Activated T-cell treated with anti-CD3 and anti-CD28 coated beads for 48 hours (primary cell): Measurements from ENCODE around the gene UBP1.
A peak's percentile ranks its signal among the peaks of the same experiment; 100 is the strongest.
"Not testable (repeated sequence)": the region's sequence is repeated elsewhere in the genome, so short reads cannot be mapped to it uniquely, and the experiment has no call there.

Experiments
- DNase-seq: peaks from one replicate; pipeline ENCODE4 v3.0.0-alpha.2; 2020; ENCODE audit warnings: low read depth

Gene UBP1

DNA sequence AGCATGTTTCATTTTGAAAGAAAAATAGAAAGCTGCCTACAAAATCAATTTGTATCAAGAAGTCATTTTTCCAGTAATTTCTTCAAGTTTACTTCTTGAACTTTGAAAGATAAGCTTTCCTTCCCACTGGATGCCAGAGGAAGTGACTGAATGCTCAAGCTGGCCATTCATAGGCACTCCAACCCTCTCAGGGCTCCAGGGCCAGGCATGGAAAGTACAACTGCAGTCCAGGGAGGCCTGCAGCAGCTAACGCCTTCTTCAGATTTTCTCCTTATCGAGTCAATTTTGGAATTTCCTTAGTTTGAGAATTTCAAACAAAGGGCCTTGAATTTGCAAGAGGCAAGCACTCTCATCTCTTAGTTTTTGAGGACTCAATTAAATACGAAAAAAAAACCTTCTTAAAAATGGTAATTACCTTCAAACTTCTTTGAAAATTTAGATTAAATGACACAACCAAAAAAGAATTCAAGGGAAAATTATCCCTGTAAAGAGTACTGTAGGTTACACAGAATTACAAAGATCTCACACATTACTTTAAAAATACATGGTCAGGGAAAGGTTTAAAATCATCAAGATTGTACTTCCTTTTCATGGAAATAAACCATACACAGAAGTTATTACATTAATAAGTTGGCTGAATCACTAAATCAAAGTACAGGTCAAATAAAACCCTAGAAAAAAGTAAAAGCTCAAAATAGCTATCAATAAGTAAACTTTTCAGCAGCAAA lies 2.5 kb downstream of the UBP1 start:
- DNase-seq: no peak

- no peak for DNase-seq
Measured at GRCh38 chr3:33433843-33434242, 6.4 kb downstream of the UBP1 start.

DNA sequence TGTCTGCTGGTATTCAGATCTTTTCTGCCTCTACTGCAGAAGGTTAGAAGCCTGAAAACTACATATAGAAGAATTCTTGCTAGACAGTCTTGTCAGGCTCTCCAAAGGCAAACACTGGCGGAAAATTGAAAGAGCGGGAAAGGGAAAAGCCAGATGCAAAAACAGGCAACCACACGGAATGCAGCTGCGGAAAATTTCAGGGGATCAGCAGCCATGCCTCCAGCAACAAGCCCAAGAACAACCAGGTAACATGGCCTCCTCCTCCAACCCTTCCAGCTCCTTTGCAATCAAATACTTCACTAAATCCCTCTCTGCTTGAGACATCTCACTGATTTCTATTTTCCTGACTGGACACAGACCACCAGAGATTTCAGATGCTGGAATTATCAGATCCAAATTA lies 9.6 kb downstream of the UBP1 start:
- DNase-seq: no peak

DNA sequence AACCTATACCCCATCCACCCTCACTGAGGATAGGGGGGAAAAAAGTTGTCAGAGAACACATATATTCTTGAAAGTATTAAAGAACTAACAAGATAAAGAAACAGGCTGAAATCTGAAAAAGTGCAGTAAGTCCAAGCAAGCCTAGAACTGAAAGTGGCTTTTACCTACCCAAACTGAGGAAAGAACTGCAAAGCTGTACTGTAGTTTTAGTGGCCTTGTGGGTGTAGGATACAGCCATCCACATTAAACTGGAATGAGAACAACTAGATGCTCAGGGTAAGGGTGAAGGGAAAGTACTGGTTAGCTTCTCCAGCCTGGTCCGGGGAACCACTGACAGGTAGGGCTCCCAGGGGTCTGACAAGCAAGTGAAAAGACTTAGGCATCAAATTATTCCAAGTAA lies 10.1 kb downstream of the UBP1 start:
- DNase-seq: no peak

DNA sequence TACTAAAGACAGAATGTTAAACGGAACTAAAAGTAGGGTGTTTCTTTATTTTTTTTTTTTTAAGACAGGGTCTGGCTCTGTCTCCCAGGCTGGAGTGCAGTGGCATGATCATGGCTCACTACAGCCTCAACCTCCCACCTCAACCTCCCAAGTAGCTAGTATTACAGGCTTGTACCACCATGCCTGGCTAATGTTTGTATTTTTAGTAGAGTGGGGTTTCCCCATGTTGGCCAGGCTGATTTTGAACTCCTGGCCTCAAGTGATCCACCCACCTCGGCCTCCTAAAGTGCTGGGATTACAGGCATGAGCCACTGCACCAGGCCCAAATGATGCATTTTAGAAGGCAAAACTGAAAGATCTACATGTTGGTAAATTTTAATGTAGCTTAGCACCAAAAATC lies 10.9 kb downstream of the UBP1 start:
- DNase-seq: not testable (repeated sequence)

DNA sequence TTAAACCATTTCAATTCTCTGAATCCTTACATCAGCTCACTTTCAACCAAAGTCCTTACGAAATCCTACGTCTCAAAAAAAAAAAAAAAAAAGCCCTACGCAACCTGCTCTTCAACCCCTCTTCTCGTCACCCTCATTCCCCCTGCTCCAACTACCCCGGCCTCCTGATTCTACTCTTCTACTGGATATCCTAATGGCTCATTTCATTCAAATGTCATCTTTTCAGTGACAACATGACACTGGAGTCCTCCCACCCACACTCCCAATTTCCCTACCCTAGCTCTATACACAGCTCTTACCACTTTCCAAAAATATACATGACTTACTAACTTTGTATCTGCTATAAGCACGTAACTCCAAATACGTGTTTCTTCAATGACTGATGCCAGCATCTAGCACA lies 11.5 kb downstream of the UBP1 start:
- DNase-seq: no peak

- no peak for DNase-seq
Measured at GRCh38 chr3:33426630-33427317, 13.4 kb downstream of the UBP1 start.

- no peak for DNase-seq
Measured at GRCh38 chr3:33426068-33426467, 14.1 kb downstream of the UBP1 start.

DNA sequence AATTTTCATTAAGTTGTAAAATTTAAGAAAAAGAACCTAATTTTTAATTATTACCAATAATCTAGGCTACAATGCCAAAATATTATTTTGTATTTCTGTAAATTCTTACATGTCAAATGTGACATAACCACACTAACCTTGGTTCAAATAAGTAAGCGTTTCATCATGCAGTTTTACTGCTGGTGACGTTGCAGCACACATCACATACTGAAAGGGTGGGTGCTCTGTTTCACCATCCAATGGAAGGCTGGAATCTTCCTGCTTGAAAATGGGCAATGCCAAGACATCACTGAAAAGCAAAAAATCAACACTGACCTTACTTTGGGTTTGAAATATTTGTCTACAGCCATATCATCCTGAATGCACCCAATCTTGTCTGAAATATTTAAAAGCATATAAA lies 14.8 kb downstream of the UBP1 start:
- no peak for DNase-seq

DNA sequence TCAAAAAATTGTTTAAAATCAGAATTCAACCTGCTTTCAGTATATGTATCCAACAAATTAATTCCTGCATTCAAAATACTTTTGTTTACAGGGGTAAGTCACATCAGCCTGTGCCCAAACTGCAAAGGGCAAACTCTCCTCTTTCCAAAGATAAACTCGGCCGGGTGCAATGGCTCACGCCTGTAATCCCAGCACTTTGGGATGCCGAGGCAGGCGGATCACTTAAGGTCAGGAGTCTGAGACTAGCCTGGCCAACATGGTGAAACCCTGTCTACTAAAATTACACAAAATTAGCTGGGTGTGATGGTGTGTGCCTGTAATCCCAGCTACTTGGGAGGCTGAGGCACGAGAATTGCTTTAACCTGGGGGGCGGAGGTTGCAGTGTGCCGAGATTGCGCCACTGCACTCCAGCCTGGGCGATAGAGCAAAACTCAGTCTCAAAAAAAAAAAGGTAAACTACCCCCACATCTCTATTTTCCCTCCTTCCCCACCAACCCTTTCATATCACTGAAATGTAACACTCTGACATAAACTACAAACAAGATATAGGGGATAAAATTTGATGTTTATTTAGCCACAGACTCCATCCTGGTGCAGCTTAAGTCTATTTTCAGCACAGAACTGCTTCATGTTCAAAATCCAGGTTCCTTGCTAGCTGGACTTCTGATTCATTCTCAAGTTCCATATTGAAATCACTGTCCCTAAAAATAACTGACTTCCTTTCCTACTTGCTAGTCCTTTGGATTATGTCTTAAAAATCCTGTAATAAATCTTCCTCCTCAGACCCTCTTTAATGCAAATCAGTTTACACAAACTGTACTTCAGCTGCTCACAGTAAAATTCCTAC lies 15.4 kb downstream of the UBP1 start:
- no peak for DNase-seq

- no peak for DNase-seq
Measured at GRCh38 chr3:33420966-33421365, 19.2 kb downstream of the UBP1 start.

DNA sequence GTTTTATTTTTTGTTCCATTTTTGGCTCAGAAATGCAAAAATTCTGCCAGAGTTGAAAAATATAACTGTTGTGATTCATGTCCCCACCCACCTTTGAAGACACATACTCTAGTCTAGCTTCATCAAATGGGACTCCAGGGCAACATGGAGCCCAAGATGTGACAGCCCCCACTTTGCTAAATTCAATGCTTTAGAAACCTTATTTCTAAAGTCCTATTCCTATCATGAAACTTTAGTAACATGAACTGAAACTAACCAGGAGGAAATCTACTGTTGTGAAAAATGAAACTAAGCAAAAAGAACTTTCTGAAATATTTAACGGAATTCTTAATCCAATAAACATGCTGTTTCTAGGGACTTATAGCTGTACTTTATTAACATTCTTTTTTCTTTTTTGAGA lies 20.3 kb downstream of the UBP1 start:
- DNase-seq: no peak

DNA sequence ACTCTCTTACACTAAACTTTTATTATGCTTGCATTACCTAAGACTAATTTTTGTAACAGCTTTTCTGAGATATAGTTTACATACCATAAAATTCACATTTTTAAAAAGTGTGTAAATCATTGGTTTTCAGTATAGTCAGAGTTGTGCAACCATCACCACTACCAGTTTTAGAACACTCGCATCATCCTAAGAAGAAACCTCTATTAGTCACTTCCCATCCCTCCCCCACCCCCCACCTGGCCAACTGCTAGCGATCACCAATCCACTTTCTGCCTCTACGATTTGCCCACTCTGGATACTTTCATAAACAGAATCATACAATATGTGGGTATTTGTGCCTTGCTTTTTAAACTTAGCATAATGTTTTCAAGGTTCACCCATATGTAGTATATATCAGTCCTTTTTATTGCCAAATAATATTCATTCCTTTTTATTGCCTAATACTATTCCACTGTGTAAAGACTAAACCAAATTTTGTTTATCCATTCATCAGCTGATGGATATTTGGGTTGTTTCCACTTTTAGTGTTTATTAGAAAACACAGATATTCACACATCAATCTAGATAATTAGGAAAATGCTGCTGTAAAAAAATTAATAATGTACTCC lies 23.0 kb downstream of the UBP1 start:
- DNase-seq: peak; percentile 15

DNA sequence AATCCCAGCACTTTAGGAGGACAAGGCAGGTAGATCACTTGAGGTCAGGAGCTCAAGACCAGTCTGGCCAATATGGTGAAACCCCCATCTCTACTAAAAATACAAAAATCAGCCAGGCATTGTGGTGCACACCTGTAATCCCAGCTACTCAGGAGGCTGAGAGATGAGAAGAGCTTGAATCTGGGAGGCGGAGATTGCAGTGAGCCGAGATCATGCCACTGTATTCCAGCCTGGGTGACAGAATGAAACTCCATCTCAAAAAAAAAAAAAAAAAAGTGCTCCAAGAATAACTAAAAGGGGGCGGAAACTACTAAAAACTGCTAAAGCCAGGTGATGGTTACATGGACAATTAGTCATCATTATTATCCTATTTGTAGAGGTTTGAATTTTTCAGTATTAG lies 29.4 kb downstream of the UBP1 start:
- DNase-seq: not testable (repeated sequence)

DNA sequence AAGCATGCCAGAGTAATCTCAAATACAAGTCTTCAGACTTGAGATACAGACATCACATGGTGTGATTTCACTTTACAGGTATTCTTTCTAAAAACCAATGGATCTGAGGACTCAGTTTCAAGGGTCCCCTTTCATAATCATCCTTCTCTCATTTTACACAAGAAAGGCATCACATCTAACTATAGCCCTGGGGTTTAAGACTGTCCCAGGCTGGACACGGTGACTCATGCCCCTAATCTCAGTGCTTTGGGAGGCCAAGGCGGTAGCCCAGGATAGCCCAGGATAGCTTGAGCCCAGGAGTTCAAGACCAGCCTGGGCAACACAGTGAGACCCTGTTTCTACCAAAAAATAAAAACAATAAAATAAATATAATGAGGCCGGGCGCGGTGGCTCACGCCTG lies 36.4 kb downstream of the UBP1 start:
- DNase-seq: no peak

GRCh38 chr3:33402936-33403335 lies 37.3 kb downstream of the UBP1 start:
- no peak for DNase-seq

GRCh38 chr3:33401781-33402180 lies 38.4 kb downstream of the UBP1 start:
- no peak for DNase-seq

- no peak for DNase-seq
Measured at GRCh38 chr3:33398410-33398809, 41.8 kb downstream of the UBP1 start.

DNA sequence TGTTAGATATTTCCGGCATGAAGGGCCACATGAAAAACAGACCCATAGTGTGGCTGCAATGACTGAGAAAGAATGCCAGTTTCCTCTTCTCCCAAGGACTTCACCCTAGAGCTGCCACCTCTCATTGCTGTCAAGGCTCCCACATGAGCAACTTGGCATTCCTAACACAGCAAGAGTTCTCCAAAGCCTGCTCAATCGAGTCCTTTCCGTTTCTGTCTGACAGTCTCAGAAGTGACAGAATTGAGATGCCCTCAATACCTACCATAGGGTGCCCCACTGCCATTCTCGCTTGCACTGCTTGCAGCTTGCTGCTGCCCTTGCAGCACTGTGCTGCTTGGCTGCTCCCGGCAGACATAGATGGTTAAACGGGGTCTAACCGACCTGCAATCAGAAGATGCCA lies 44.3 kb downstream of the UBP1 start:
- DNase-seq: no peak

- DNase-seq: no peak
Measured at GRCh38 chr3:33394403-33395054, 45.7 kb downstream of the UBP1 start.

- no peak for DNase-seq
Measured at GRCh38 chr3:33392703-33393125, 47.5 kb downstream of the UBP1 start.

DNA sequence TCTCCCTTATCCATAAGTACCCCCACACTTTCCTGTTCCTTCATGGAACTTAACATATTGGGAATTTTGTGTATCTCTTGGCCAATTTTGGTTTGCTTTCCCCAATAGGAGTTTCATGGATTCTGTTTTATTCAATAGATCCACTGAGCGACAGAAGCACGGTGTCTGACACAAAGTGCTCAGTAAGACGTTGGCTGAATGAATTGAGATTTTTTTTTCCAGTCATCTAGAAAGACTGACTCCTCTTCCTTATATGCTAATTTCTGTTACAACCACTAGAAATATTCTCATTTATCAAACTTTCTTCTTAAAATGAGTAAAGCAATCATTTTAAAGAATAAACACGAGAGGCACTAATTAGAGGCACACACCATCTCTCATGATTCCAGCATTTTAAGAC lies 48.1 kb downstream of the UBP1 start:
- DNase-seq: no peak
